K562 (cell line): ENCODE results near the gene PGM3. TPM values are rescaled to one million over a fixed set of nuclear protein-coding genes. Genes with fewer than 3 reads are reported as not detected.

Experiments used
- CTCFL ChIP-seq: IDR thresholded peaks from 2 replicates; pipeline ENCODE4 v1.6.1; 2011; ENCODE audit warnings: borderline replicate concordance, low read depth, mild to moderate bottlenecking, moderate library complexity, low read length; ENCODE audit not compliant: insufficient read depth, poor library complexity, severe bottlenecking
- E2F1 ChIP-seq: sonication (generic); formaldehyde crosslinking; IDR thresholded peaks from 2 replicates; pipeline ENCODE4 v1.8.1; 2023; ENCODE audit warnings: mild to moderate bottlenecking, missing genetic modification reagents, moderate library complexity
- EGR1 ChIP-seq: fragments of 450-650 bp; conservative IDR thresholded peaks from 2 replicates; pipeline ENCODE4 v1.6.1; 2017; ENCODE audit warnings: mild to moderate bottlenecking
- FUS ChIP-seq: fragments of 200-400 bp; formaldehyde crosslinking; optimal IDR thresholded peaks from 2 replicates; pipeline ENCODE3; 2017; ENCODE audit warnings: low read depth, low read length
- MEIS2 ChIP-seq: fragments of 450-650 bp; IDR thresholded peaks from 2 replicates; pipeline ENCODE4 v1.6.1; 2014; ENCODE audit warnings: mild to moderate bottlenecking; ENCODE audit not compliant: partially characterized antibody
- POLR2A ChIP-seq: fragments of 450-650 bp; conservative IDR thresholded peaks from 2 replicates; pipeline ENCODE4 v1.6.1; 2016
- SOX6 ChIP-seq: fragments of 450-650 bp; IDR thresholded peaks from 2 replicates; pipeline ENCODE4 v1.6.1; 2014; ENCODE audit warnings: mild to moderate bottlenecking
- TAL1 ChIP-seq: fragments of 450-650 bp; IDR thresholded peaks from 2 replicates; pipeline ENCODE4 v1.6.1; 2016; ENCODE audit warnings: mild to moderate bottlenecking
- TOE1 ChIP-seq, 2 experiments: fragments of 450-650 bp in 1 of 2; sonication (generic) in 1 of 2; formaldehyde crosslinking in 1 of 2; IDR thresholded peaks; 2 replicates each; pipeline versions ENCODE4 v1.7.1 to v1.8.0; 2016 to 2022; ENCODE audit warnings: borderline replicate concordance in 2 of 2, mild to moderate bottlenecking in 2 of 2, antibody characterized with exemption in 1 of 2, inconsistent platforms in 1 of 2, low read depth in 1 of 2, missing genetic modification reagents in 1 of 2, moderate library complexity in 1 of 2
- ZNF316 ChIP-seq: fragments of 450-650 bp; IDR thresholded peaks from 2 replicates; pipeline ENCODE4 v1.6.1; 2016
- polyA plus RNA-seq, 8 experiments: library from polyadenylated mRNA; depleted of rRNA in 4 of 8; stranded (reverse) in 5 of 8; unstranded in 3 of 8; fragments of >200 nt; fragmentation: Nextera tagmentation in 2 of 8; fragmentation: Illumina TruSeq in 1 of 8; extraction: Ambion mirVana in 2 of 8; extraction: Trizol in 1 of 8; gene quantifications; 2 replicates each; pipeline versions ENCODE4 v1.2.1 to v1.2.3, GENCODE V29; 2011 to 2014; ENCODE audit warnings: inconsistent platforms in 1 of 8, missing spikeins in 1 of 8
- total RNA-seq, 7 experiments: library from RNA; depleted of rRNA in 6 of 7; stranded (reverse); fragments of >200 nt in 6 of 7; fragmentation: Illumina TruSeq in 2 of 7; extraction: Trizol in 2 of 7; gene quantifications; 2 replicates each; pipeline versions ENCODE4 v1.2.1 to v1.2.3, GENCODE V29; 2011 to 2021; ENCODE audit warnings: low replicate concordance in 1 of 7
- TF ChIP-seq, protein P1 (sequence below), 2 experiments: fragments of 450-650 bp in 1 of 2; sonication (generic) in 1 of 2; formaldehyde crosslinking in 1 of 2; IDR thresholded peaks; 2 replicates each; pipeline versions ENCODE4 v1.7.1 to v1.9.0; 2016 to 2022; ENCODE audit warnings: inconsistent platforms in 1 of 2, mild to moderate bottlenecking in 1 of 2, missing genetic modification reagents in 1 of 2
- TF ChIP-seq, protein P2 (sequence below): fragments of 450-650 bp; conservative IDR thresholded peaks from 2 replicates; pipeline ENCODE4 v1.6.1; 2016; ENCODE audit warnings: missing genetic modification characterization, low read depth, mild to moderate bottlenecking, missing compliant biosample characterization, moderate library complexity
- TF ChIP-seq, protein P3 (sequence below): fragments of 450-650 bp; IDR thresholded peaks from 2 replicates; pipeline ENCODE4 v1.6.1; 2016; ENCODE audit warnings: low read depth, mild to moderate bottlenecking, moderate library complexity

Gene PGM3
- total and polyA plus RNA-seq, 9 of the 15 experiments (the other 6 are each of a cell fraction or from before 2014, with no cell fraction given) = 19.1 to 107 (median 50.5) TPM

DNA sequence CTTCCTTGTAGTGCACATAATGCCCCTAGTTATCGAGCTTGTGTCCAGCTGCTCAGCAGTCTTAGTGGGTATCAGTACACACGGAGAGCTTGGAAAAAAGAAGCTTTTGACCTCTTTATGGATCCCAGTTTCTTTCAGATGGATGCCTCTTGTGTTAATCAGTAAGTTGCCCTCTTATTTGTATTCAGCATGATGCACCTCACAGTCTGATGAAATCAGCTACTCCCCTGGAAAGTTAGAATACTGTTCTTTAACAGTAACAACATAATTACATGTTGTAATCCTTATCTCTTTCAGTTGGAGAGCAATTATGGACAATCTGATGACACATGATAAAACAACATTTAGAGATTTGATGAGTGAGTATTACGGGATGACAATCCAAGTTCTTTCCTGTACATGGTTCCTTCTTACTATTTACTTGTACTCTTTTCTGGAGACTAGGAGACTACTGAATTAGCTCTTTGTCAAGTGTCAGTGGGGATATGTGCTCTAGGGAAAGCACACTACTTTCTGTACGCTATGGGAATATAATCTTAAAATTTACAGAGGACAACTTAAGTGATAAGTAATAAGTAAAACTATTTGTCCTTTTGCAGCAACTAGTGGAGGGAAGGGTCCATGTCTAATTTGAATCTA is 39.1 kb downstream of the PGM3 start (continued):
- TF ChIP-seq, protein P1, sequence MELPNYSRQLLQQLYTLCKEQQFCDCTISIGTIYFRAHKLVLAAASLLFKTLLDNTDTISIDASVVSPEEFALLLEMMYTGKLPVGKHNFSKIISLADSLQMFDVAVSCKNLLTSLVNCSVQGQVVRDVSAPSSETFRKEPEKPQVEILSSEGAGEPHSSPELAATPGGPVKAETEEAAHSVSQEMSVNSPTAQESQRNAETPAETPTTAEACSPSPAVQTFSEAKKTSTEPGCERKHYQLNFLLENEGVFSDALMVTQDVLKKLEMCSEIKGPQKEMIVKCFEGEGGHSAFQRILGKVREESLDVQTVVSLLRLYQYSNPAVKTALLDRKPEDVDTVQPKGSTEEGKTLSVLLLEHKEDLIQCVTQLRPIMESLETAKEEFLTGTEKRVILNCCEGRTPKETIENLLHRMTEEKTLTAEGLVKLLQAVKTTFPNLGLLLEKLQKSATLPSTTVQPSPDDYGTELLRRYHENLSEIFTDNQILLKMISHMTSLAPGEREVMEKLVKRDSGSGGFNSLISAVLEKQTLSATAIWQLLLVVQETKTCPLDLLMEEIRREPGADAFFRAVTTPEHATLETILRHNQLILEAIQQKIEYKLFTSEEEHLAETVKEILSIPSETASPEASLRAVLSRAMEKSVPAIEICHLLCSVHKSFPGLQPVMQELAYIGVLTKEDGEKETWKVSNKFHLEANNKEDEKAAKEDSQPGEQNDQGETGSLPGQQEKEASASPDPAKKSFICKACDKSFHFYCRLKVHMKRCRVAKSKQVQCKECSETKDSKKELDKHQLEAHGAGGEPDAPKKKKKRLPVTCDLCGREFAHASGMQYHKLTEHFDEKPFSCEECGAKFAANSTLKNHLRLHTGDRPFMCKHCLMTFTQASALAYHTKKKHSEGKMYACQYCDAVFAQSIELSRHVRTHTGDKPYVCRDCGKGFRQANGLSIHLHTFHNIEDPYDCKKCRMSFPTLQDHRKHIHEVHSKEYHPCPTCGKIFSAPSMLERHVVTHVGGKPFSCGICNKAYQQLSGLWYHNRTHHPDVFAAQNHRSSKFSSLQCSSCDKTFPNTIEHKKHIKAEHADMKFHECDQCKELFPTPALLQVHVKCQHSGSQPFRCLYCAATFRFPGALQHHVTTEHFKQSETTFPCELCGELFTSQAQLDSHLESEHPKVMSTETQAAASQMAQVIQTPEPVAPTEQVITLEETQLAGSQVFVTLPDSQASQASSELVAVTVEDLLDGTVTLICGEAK (IDR thresholded peaks at IDR 0.05) = no peak
- TF ChIP-seq, protein P1 (CRISPR knock-in tag; IDR thresholded peaks at IDR 0.05) = no peak
- TF ChIP-seq SOX6 (peak; percentile 66; the same call in 1 of the 2 replicates), POLR2A (no peak), E2F1 (CRISPR knock-in tag) (no peak), TAL1 (peak; percentile 17; the same call in 1 of the 2 replicates), FUS (no peak), CTCFL (no peak), MEIS2 (peak; percentile 51), TOE1 (IDR thresholded peaks at IDR 0.05; ENCODE audit: borderline replicate concordance) (no peak), TOE1 (CRISPR knock-in tag; IDR thresholded peaks at IDR 0.05; ENCODE audit: borderline replicate concordance, low read depth) (no peak), EGR1 (no peak), ZNF316 (peak; percentile 60)
- TF ChIP-seq, protein P2, sequence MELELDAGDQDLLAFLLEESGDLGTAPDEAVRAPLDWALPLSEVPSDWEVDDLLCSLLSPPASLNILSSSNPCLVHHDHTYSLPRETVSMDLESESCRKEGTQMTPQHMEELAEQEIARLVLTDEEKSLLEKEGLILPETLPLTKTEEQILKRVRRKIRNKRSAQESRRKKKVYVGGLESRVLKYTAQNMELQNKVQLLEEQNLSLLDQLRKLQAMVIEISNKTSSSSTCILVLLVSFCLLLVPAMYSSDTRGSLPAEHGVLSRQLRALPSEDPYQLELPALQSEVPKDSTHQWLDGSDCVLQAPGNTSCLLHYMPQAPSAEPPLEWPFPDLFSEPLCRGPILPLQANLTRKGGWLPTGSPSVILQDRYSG (tag) = no peak
- TF ChIP-seq, protein P3, sequence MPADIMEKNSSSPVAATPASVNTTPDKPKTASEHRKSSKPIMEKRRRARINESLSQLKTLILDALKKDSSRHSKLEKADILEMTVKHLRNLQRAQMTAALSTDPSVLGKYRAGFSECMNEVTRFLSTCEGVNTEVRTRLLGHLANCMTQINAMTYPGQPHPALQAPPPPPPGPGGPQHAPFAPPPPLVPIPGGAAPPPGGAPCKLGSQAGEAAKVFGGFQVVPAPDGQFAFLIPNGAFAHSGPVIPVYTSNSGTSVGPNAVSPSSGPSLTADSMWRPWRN = no peak
